OCI-LY3 (cell line): ENCODE results near the gene GLP2R.

Experiments used
- H2AFZ ChIP-seq: fragments of 200-600, 300-600 bp; shearing (Covaris generic); 2 replicates; pipeline ENCODE4 v1.6.0; 2014; ENCODE audit warnings: antibody characterized with exemption, low read depth, low read length
- H3K27ac ChIP-seq: fragments of 200-600, 300-600 bp; sonication (generic); 2 replicates; pipeline ENCODE4 v1.5.1; 2014; ENCODE audit warnings: mild to moderate bottlenecking, low read length, moderate library complexity, mixed read lengths
- H3K27me3 ChIP-seq: fragments of 200-600, 300-600 bp; sonication (generic); 2 replicates; pipeline ENCODE4 v1.6.1; 2014; ENCODE audit warnings: low read depth, low read length, mixed read lengths
- H3K36me3 ChIP-seq: fragments of 200-600, 300-600 bp; sonication (generic); replicated peaks from 2 replicates; pipeline ENCODE3; 2014; ENCODE audit warnings: low read depth, low read length, mixed read lengths
- H3K4me1 ChIP-seq: fragments of 300-600, 200-600 bp; sonication (generic); 2 replicates; pipeline ENCODE4 v1.6.1; 2014; ENCODE audit warnings: low read length, mixed read lengths
- H3K4me2 ChIP-seq: fragments of 200-600, 300-600 bp; sonication (generic); 2 replicates; pipeline ENCODE4 v1.6.1; 2014; ENCODE audit warnings: low read length, mixed read lengths
- H3K4me3 ChIP-seq: fragments of 300-600, 200-600 bp; sonication (generic); 2 replicates; pipeline ENCODE4 v1.5.1; 2014; ENCODE audit warnings: antibody characterized with exemption, mild to moderate bottlenecking, low read length, moderate library complexity
- H3K79me2 ChIP-seq: fragments of 300-600, 200-600 bp; shearing (Covaris generic); 2 replicates; pipeline ENCODE4 v1.6.1; 2014; ENCODE audit warnings: mild to moderate bottlenecking, low read length, mixed read lengths
- H3K9ac ChIP-seq: fragments of 300-600, 200-600 bp; shearing (Covaris generic); 2 replicates; pipeline ENCODE4 v1.6.0; 2014; ENCODE audit warnings: mild to moderate bottlenecking, low read length, moderate library complexity
- H3K9me3 ChIP-seq: fragments of 200-600, 300-600 bp; shearing (Covaris generic); 2 replicates; pipeline ENCODE4 v1.6.1; 2014; ENCODE audit warnings: low read length, mixed read lengths; ENCODE audit not compliant: insufficient read depth
- H4K20me1 ChIP-seq: fragments of 200-600, 300-600 bp; sonication (generic); 2 replicates; pipeline ENCODE4 v1.6.1; 2016; ENCODE audit warnings: low read length, mixed read lengths; ENCODE audit not compliant: insufficient read depth
- CTCF ChIP-seq: fragments of 200-600, 300-600 bp; sonication (generic); IDR thresholded peaks from 2 replicates; pipeline ENCODE4 v1.5.1; 2014; ENCODE audit warnings: antibody characterized with exemption, low read length, low read depth
- EZH2phosphoT487 ChIP-seq: fragments of 200-600 bp; shearing (Covaris generic); IDR thresholded peaks from 2 replicates; pipeline ENCODE4 v1.6.1; 2018; ENCODE audit warnings: antibody characterized with exemption, mixed run types, low read depth

GLP2R gene

GRCh38 chr17:9810100-9810949 is 15.4 kb upstream of the GLP2R start:
- H3K79me2 ChIP-seq = no peaks in the 10 kb centered on the region
- TF ChIP-seq CTCF (no peak), EZH2phosphoT487 (no peak)
- H3K9ac ChIP-seq = no peak overlapping the region
- no peaks in the 10 kb centered on the region for H3K27me3 ChIP-seq
- H3K4me2 ChIP-seq = no peak overlapping the region
- H4K20me1 ChIP-seq = no peaks in the 10 kb centered on the region
- H2AFZ ChIP-seq = no peak overlapping the region
- no peaks in the 10 kb centered on the region for H3K9me3 ChIP-seq
- H3K4me1 ChIP-seq = no peaks in the 10 kb centered on the region
- H3K4me3 ChIP-seq = no peak overlapping the region
- H3K27ac ChIP-seq = no peak overlapping the region
- H3K36me3 ChIP-seq = no peaks in the 10 kb centered on the region

GRCh38 chr17:9811086-9811485 is 14.6 kb upstream of the GLP2R start:
- Histone ChIP-seq H3K9ac (no peak overlapping the region), H2AFZ (no peak overlapping the region), H3K36me3 (no peaks in the 10 kb centered on the region), H3K27me3 (no peaks in the 10 kb centered on the region), H3K27ac (no peak overlapping the region), H3K9me3 (no peaks in the 10 kb centered on the region), H3K4me3 (no peak overlapping the region), H3K4me2 (no peak overlapping the region), H4K20me1 (no peaks in the 10 kb centered on the region), H3K4me1 (no peaks in the 10 kb centered on the region), H3K79me2 (no peaks in the 10 kb centered on the region)
- TF ChIP-seq CTCF = no peak
- no peak for TF ChIP-seq EZH2phosphoT487

GRCh38 chr17:9811537-9811936 is 14.2 kb upstream of the GLP2R start:
- Histone ChIP-seq H3K79me2 (no peaks in the 10 kb centered on the region), H3K9ac (no peak overlapping the region), H3K27ac (no peak overlapping the region), H3K27me3 (no peaks in the 10 kb centered on the region), H4K20me1 (no peaks in the 10 kb centered on the region), H3K36me3 (no peaks in the 10 kb centered on the region), H3K4me3 (no peak overlapping the region), H3K9me3 (no peaks in the 10 kb centered on the region), H3K4me1 (no peaks in the 10 kb centered on the region), H3K4me2 (no peak overlapping the region), H2AFZ (no peak overlapping the region)
- TF ChIP-seq EZH2phosphoT487 (no peak), CTCF (no peak)

- Histone ChIP-seq H3K9me3 (no peaks in the 10 kb centered on the region), H3K4me3 (no peak overlapping the region), H4K20me1 (no peaks in the 10 kb centered on the region), H3K27me3 (no peaks in the 10 kb centered on the region), H3K79me2 (no peaks in the 10 kb centered on the region), H2AFZ (no peak overlapping the region), H3K4me2 (no peak overlapping the region), H3K9ac (no peak overlapping the region), H3K36me3 (no peaks in the 10 kb centered on the region), H3K4me1 (no peaks in the 10 kb centered on the region), H3K27ac (no peak overlapping the region)
- no peak for TF ChIP-seq CTCF
- no peak for TF ChIP-seq EZH2phosphoT487
Measured at GRCh38 chr17:9813166-9813565, 12.6 kb upstream of the GLP2R start.
